Pancreas (tissue), 10 donors: ENCODE data around the gene SMAP1. TPM values are rescaled to one million over a fixed set of nuclear protein-coding genes. Genes with fewer than 3 reads are reported as not detected.

Experiments
- ATAC-seq, 4 donors: fragments of 200-7000 bp; cut with Tn5 transposase; one replicate each; pipeline versions ENCODE4 v1.8.0 to v1.9.1; 2020; ENCODE audit warnings: mild to moderate bottlenecking in 4 of 4, moderate library complexity in 4 of 4
- DNase-seq, 6 donors: peaks; one replicate each; pipeline ENCODE4 v3.0.0-alpha.2; 2020
- FAIRE-seq: peaks from 2 replicates; lab custom pipeline; 2012; peaks lifted over from hg19 to GRCh38; lab: Jason Lieb, UNC
- H3K27ac ChIP-seq, 4 donors: fragments of 200-600 bp; sonication (generic); 1 replicate in 3 of 4; 2 replicates in 1 of 4; pipeline versions ENCODE4 v1.5.0 to v1.8.0; 2020
- H3K27me3 ChIP-seq, 4 donors: fragments of 200-600 bp; one replicate each; pipeline ENCODE4 v1.8.0; 2021
- H3K36me3 ChIP-seq, 3 donors: fragments of 200-600 bp; sonication (generic) in 1 of 3; one replicate each; pipeline versions ENCODE4 v1.5.0 to v1.8.0; 2020 to 2021
- H3K4me1 ChIP-seq, 3 donors: fragments of 200-600 bp; one replicate each; pipeline ENCODE4 v1.8.0; 2021
- H3K4me3 ChIP-seq, 4 donors: fragments of 200-600 bp; sonication (generic) in 2 of 4; one replicate each; pipeline versions ENCODE4 v1.5.0 to v1.8.0; 2020 to 2021
- H3K9me3 ChIP-seq, 4 donors: fragments of 200-600 bp; one replicate each; pipeline ENCODE4 v1.8.0; 2021
- WGBS, 2 donors: extraction: QIAGEN DNeasy Blood & Tissue Kit; methylation state at CpG; one replicate each; pipeline ENCODE4 v1.1.7; 2013; 5-methylcytosine and 5-hydroxymethylcytosine counted together
- intact Hi-C, 3 donors: fragments of 100-400 bp; cut with DNase I; formaldehyde crosslinking; loops; one replicate each; pipeline versions ENCODE4 v1.11.1 to v1.14.2; 2022
- polyA plus RNA-seq, 2 donors: library from polyadenylated mRNA; stranded (reverse); fragments of 200-250 nt; gene quantifications; one replicate each; pipeline ENCODE4 v1.2.3, GENCODE V29; 2013
- total RNA-seq, 6 donors: library from RNA; stranded (reverse); fragmentation: NEBNext Ultra II Directional in 4 of 6; extraction: Animal tissue kit (Norgen Biotek cat#: 25700) in 4 of 6; gene quantifications; one replicate each; pipeline versions ENCODE4 v1.2.1 to v1.2.4, GENCODE V29; 2021 to 2023
- TF ChIP-seq, protein P1 (sequence below), 4 donors: fragments of 200-600 bp; sonication (generic) in 3 of 4; IDR thresholded peaks; one replicate each; pipeline versions ENCODE4 v1.5.0 to v1.8.0; 2021; ENCODE audit warnings: antibody characterized with exemption in 4 of 4
- donor health status: healthy with polysubstance abuse.
- donor health status: DM: no; HTN: no; CAD: no; lungs with moderate emphysema.
- donor health status: DM: no; HTN: no; CAD: no.
- donor health status: control.
- donor health status: control.
- donor health status: Bipolar disorder and iron deficiency.
- donor health status: DM: yes; HTN: yes; CAD: no.
- donor health status: DM: no; HTN: no; CAD: no.
- donor health status: DM: no; HTN: no; CAD: no.
- donor health status: DM: yes; HTN: yes; CAD: no.

The SMAP1 gene
- total and polyA plus RNA-seq, 8 donors, result 11.4 to 21.2 (median 17.3) TPM

- intact Hi-C loops, result no loop called here
- no peak overlapping the region for H3K4me3 ChIP-seq
- DNase-seq (no peak), ATAC-seq (no peak), FAIRE-seq (no peak)
- 94 to 95% methylated on average over 7 of the region's 7 CpGs for WGBS, 2 donors
- no peaks in the 10 kb centered on the region for H3K9me3 ChIP-seq
- H3K27ac ChIP-seq, result no peak overlapping the region
- H3K27me3 ChIP-seq, result no peaks in the 10 kb centered on the region
- H3K36me3 ChIP-seq, result no peaks in the 10 kb centered on the region
- TF ChIP-seq, protein P1, sequence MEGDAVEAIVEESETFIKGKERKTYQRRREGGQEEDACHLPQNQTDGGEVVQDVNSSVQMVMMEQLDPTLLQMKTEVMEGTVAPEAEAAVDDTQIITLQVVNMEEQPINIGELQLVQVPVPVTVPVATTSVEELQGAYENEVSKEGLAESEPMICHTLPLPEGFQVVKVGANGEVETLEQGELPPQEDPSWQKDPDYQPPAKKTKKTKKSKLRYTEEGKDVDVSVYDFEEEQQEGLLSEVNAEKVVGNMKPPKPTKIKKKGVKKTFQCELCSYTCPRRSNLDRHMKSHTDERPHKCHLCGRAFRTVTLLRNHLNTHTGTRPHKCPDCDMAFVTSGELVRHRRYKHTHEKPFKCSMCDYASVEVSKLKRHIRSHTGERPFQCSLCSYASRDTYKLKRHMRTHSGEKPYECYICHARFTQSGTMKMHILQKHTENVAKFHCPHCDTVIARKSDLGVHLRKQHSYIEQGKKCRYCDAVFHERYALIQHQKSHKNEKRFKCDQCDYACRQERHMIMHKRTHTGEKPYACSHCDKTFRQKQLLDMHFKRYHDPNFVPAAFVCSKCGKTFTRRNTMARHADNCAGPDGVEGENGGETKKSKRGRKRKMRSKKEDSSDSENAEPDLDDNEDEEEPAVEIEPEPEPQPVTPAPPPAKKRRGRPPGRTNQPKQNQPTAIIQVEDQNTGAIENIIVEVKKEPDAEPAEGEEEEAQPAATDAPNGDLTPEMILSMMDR (IDR thresholded peaks at IDR 0.05), result no peak
- no peaks in the 10 kb centered on the region for H3K4me1 ChIP-seq
Measured at GRCh38 chr6:70839286-70840266, 171.9 kb downstream of the SMAP1 start.

- no peaks in the 10 kb centered on the region for H3K9me3 ChIP-seq
- TF ChIP-seq, protein P1 (IDR thresholded peaks at IDR 0.05), result no peak
- ATAC-seq (no peak), FAIRE-seq (no peak), DNase-seq (no peak)
- no peak overlapping the region for H3K4me3 ChIP-seq
- no peaks in the 10 kb centered on the region for H3K4me1 ChIP-seq
- no peaks in the 10 kb centered on the region for H3K36me3 ChIP-seq
- H3K27ac ChIP-seq, result no peak overlapping the region
- no peaks in the 10 kb centered on the region for H3K27me3 ChIP-seq
- 98% methylated on average over 8 of the region's 8 CpGs for WGBS, 2 donors
- intact Hi-C loops, result no loop called here
Measured at GRCh38 chr6:70841112-70841511, 173.4 kb downstream of the SMAP1 start.

- no peaks in the 10 kb centered on the region for H3K4me1 ChIP-seq
- ATAC-seq, result no peak
- no peaks in the 10 kb centered on the region for H3K9me3 ChIP-seq
- H3K27me3 ChIP-seq, result no peaks in the 10 kb centered on the region
- no peak for FAIRE-seq
- no peak overlapping the region for H3K4me3 ChIP-seq
- no peak overlapping the region for H3K27ac ChIP-seq
- WGBS, 2 donors, result 94 to 96% methylated on average over 8 of the region's 8 CpGs
- TF ChIP-seq, protein P1 (IDR thresholded peaks at IDR 0.05), result no peak
- DNase-seq, result no peak
- intact Hi-C loops, result no loop called here
- no peaks in the 10 kb centered on the region for H3K36me3 ChIP-seq
Measured at GRCh38 chr6:70842541-70842940, 174.9 kb downstream of the SMAP1 start.

DNA sequence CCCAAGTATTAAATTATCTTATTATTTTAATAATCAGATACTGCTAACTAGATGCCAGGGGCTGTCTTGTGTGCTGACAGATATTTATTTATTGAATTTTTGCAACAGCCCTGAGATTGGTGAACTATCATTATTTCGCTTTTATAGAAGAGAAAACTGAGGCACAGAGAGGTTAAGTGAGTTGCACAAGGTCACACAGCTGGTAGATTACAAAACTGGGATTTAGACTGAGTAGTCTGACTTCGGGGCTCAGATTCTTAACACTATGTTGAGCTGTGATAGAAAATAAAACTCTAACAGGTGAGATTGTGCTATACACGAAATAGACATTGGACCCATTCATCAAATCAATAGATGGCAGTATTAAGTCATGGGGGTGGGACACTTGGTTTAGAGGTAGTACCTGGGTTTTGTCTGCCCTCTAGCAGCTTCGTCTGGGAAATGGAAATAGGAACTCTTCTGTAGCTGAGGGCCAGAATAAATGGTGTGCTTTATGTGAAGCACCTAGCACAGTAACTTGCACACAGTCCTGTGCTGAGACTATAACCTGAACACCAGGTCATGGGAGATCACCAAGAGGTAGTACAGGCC, 175.7 kb downstream of the SMAP1 start:
- no peaks in the 10 kb centered on the region for H3K9me3 ChIP-seq
- no peaks in the 10 kb centered on the region for H3K27me3 ChIP-seq
- ATAC-seq, result no peak
- no peak for FAIRE-seq
- TF ChIP-seq, protein P1 (IDR thresholded peaks at IDR 0.05), result no peak
- no peaks in the 10 kb centered on the region for H3K36me3 ChIP-seq
- intact Hi-C loops, result no loop called here
- WGBS, 2 donors, result 87 to 89% methylated on average over 4 of the region's 4 CpGs
- H3K4me1 ChIP-seq, result no peaks in the 10 kb centered on the region
- no peak overlapping the region for H3K4me3 ChIP-seq
- no peak overlapping the region for H3K27ac ChIP-seq
- DNase-seq, result no peak
